ENCODE measurements around the gene SIRT4. TPM values are rescaled to one million over a fixed set of nuclear protein-coding genes. Genes with fewer than 3 reads are reported as not detected.

The SIRT4 gene
- total RNA-seq, 4 donors from 2014 or later: 0.87 to 5.7 (median 1.9) TPM

DNA sequence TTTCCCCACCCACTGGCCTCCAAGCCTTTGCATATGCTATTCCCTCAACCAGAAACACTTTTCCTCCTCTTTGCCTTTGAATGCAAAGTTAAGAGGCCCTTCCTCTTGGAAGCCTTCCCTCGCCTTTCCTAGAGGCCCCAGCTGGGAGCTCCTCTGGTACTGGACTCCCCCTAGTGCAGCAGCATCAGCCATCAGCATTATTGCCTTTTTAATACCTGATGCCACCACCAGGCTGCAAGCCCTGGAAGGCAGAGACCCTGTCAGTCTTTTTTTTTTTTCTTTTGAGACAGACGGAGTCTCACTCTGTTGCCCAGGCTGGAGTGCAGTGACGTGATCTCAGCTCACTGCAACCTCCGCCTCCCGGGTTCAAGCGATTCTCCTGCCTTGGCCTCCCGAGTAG is 44.6 kb downstream of the SIRT4 start:
- 94 to 95% methylated on average over 7 of the region's 7 CpGs for WGBS, 2 donors

GRCh38 chr12:120347766-120348165 is 45.6 kb downstream of the SIRT4 start:
- no peak for DNase-seq (ENCODE audit: low spot score in 2 of 2)
- WGBS, 2 donors: 90 to 94% methylated on average over 7 to 11 of the region's 11 CpGs
- Histone ChIP-seq H3K9me3 (no peaks in the 10 kb centered on the region), H3K27me3 (peaks cover 0 to 1% of the 10 kb centered on the region in 2 donors), H3K36me3 (peaks cover 0 to 18% (median 0%) of the 10 kb centered on the region in 3 donors), H3K27ac (no peak overlapping the region), H3K4me1 (no peaks in the 10 kb centered on the region), H3K4me3 (no peak overlapping the region)
- no peak for TF ChIP-seq POLR2A (IDR thresholded peaks at IDR 0.05)
- TF ChIP-seq CTCF (IDR thresholded peaks at IDR 0.05): no peak
- TF ChIP-seq EP300 (IDR thresholded peaks at IDR 0.05): no peak

More for the DNA sequence above, 44.6 kb downstream of the SIRT4 start:
- no peak for DNase-seq (ENCODE audit: low spot score in 2 of 2)
- TF ChIP-seq CTCF (IDR thresholded peaks at IDR 0.05): no peak
- TF ChIP-seq EP300 (IDR thresholded peaks at IDR 0.05): no peak
- no peak for TF ChIP-seq POLR2A (IDR thresholded peaks at IDR 0.05)
- no peak overlapping the region for H3K27ac ChIP-seq
- H3K4me3 ChIP-seq: no peak overlapping the region
- H3K9me3 ChIP-seq: no peaks in the 10 kb centered on the region
- H3K27me3 ChIP-seq: peaks cover 0 to 8% of the 10 kb centered on the region in 2 donors
- no peaks in the 10 kb centered on the region for H3K4me1 ChIP-seq
- H3K36me3 ChIP-seq: peaks cover 0 to 18% (median 0%) of the 10 kb centered on the region in 3 donors

DNA sequence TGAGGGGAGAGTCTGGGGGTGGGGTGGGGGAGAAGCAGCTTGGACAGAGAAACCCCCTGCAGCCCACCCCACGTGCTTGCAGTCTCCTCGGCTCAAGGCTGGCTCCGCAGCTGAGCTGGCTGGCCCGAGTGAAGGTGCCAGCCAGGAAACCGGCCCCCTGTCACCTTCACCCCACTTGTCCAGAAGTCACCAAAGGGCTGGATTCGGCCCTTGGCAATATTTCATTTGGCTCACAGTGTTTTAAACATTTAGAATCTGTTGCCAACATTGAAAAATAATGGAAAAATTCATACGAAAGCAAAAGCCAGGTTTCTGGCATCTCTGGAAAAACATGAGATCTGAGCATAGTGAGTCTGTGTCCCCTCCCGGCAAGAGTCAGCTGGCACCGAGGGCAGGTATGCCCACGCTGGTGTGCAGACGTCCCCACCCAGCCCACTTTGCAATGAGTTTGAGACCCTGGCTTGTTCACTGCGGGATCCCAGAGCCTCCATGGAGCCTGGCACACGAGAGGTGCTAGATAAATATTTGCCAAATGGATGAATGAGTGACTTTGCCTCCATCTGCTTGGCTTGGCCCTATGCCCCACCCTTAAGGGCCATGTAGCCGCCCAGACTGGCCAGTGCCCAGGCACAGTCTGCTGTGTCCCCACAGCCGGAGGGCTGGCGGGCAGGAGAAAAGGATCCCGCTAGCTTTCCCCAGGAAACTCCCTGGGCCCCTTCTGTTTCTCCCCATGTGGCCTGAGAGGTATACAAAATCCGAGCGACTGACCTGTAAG is 48.6 kb downstream of the SIRT4 start:
- no peaks in the 10 kb centered on the region for H3K4me1 ChIP-seq
- TF ChIP-seq POLR2A (IDR thresholded peaks at IDR 0.05): no peak
- TF ChIP-seq EP300 (IDR thresholded peaks at IDR 0.05): no peak
- no peak for TF ChIP-seq CTCF (IDR thresholded peaks at IDR 0.05)
- no peak overlapping the region for H3K27ac ChIP-seq
- H3K36me3 ChIP-seq: peaks cover 0 to 18% (median 0%) of the 10 kb centered on the region in 3 donors
- no peak overlapping the region for H3K4me3 ChIP-seq
- H3K27me3 ChIP-seq: no peaks in the 10 kb centered on the region
- no peak for DNase-seq (ENCODE audit: low spot score in 2 of 2)
- 70 to 73% methylated on average over 18 to 19 of the region's 19 CpGs for WGBS, 2 donors
- no peaks in the 10 kb centered on the region for H3K9me3 ChIP-seq

- Histone ChIP-seq H3K4me1 (peaks cover 0 to 4% (median 0%) of the 10 kb centered on the region in 4 donors), H3K4me3 (no peak overlapping the region), H3K36me3 (peaks cover 0 to 7% (median 0%) of the 10 kb centered on the region in 3 donors), H3K9me3 (no peaks in the 10 kb centered on the region), H3K27me3 (no peaks in the 10 kb centered on the region), H3K27ac (no peak overlapping the region)
- TF ChIP-seq EP300 (IDR thresholded peaks at IDR 0.05) (no peak), CTCF (IDR thresholded peaks at IDR 0.05) (no peak), POLR2A (IDR thresholded peaks at IDR 0.05) (no peak)
- no peak for DNase-seq (ENCODE audit: low spot score in 2 of 2)
- 79 to 81% methylated on average over 5 of the region's 5 CpGs for WGBS, 2 donors
These were observed 50.0 kb downstream of the SIRT4 start for GRCh38 chr12:120352117-120352516.

GRCh38 chr12:120353136-120353535 is 51.0 kb downstream of the SIRT4 start:
- WGBS, 2 donors: 89 to 94% methylated on average over 6 of the region's 6 CpGs
- no peak overlapping the region for H3K4me3 ChIP-seq
- H3K27ac ChIP-seq: no peak overlapping the region
- no peaks in the 10 kb centered on the region for H3K9me3 ChIP-seq
- H3K36me3 ChIP-seq: no peaks in the 10 kb centered on the region
- peaks cover 0 to 4% (median 0%) of the 10 kb centered on the region in 4 donors for H3K4me1 ChIP-seq
- DNase-seq (ENCODE audit: low spot score in 2 of 2): no peak
- TF ChIP-seq CTCF (IDR thresholded peaks at IDR 0.05) (no peak), EP300 (IDR thresholded peaks at IDR 0.05) (no peak), POLR2A (IDR thresholded peaks at IDR 0.05) (no peak)
- H3K27me3 ChIP-seq: no peaks in the 10 kb centered on the region
